ENCODE results near the gene ITGB8. TPM values are rescaled to one million over a fixed set of nuclear protein-coding genes. Genes with fewer than 3 reads are reported as not detected.
A peak's percentile ranks its signal among the peaks of the same experiment; 100 is the strongest.

Gene ITGB8
- total and polyA plus RNA-seq, 8 donors, result 5.7 to 14.2 (median 6.8) TPM

DNA sequence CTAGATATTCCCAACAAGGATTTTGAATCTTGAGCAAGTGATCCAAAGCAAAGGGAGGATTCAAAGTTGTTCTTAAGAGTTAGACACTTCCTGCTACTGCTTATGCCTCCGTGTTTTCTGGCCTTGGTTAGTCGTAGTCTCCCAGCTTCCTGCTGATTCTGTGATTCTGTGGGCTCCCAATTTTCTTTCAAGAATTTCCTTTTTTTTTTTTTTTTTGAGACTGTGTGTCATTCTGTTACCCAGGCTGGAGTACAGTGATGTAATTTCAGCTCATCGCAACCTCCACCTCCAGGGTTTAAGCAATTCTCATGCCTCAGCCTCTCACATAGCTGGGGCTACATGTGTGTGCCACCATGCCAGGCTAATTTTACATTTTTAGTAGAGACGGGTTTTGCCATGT is 4.4 kb upstream of the ITGB8 start:
- Histone ChIP-seq H3K36me3 (no peaks in the 10 kb centered on the region), H3K27me3 (peaks cover under 1 to 24% of the 10 kb centered on the region in 2 donors), H3K27ac (no peak overlapping the region), H3K4me1 (peaks cover 0 to 13% of the 10 kb centered on the region in 2 donors), H3K4me3 (no peak overlapping the region), H3K9me3 (no peaks in the 10 kb centered on the region)
- TF ChIP-seq, protein P1, sequence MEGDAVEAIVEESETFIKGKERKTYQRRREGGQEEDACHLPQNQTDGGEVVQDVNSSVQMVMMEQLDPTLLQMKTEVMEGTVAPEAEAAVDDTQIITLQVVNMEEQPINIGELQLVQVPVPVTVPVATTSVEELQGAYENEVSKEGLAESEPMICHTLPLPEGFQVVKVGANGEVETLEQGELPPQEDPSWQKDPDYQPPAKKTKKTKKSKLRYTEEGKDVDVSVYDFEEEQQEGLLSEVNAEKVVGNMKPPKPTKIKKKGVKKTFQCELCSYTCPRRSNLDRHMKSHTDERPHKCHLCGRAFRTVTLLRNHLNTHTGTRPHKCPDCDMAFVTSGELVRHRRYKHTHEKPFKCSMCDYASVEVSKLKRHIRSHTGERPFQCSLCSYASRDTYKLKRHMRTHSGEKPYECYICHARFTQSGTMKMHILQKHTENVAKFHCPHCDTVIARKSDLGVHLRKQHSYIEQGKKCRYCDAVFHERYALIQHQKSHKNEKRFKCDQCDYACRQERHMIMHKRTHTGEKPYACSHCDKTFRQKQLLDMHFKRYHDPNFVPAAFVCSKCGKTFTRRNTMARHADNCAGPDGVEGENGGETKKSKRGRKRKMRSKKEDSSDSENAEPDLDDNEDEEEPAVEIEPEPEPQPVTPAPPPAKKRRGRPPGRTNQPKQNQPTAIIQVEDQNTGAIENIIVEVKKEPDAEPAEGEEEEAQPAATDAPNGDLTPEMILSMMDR (IDR thresholded peaks at IDR 0.05), result no peak
- intact Hi-C loops (cut with DNase I), result no loop called here
- ATAC-seq (no peak), DNase-seq (no peak)

- Histone ChIP-seq H3K4me3 (no peak overlapping the region), H3K4me1 (peaks cover 0 to 20% of the 10 kb centered on the region in 2 donors), H3K36me3 (no peaks in the 10 kb centered on the region), H3K27ac (no peak overlapping the region), H3K27me3 (peaks cover 8 to 31% of the 10 kb centered on the region in 2 donors), H3K9me3 (no peaks in the 10 kb centered on the region)
- TF ChIP-seq, protein P1 (IDR thresholded peaks at IDR 0.05), result no peak
- intact Hi-C loops (cut with DNase I), result no loop called here
- ATAC-seq (no peak), DNase-seq (no peak)
Observed at GRCh38 chr7:20327055-20327454, 3.6 kb upstream of the ITGB8 start.

GRCh38 chr7:20328027-20328426 is 2.7 kb upstream of the ITGB8 start:
- intact Hi-C loops (cut with DNase I), result no loop called here
- DNase-seq, result no peak
- H3K36me3 ChIP-seq, result no peaks in the 10 kb centered on the region
- H3K4me1 ChIP-seq, result peaks cover 0 to 23% of the 10 kb centered on the region in 2 donors
- no peak overlapping the region for H3K4me3 ChIP-seq
- TF ChIP-seq, protein P1 (IDR thresholded peaks at IDR 0.05), result no peak
- no peak for ATAC-seq
- H3K9me3 ChIP-seq, result no peaks in the 10 kb centered on the region
- H3K27me3 ChIP-seq, result peaks cover 10 to 41% of the 10 kb centered on the region in 2 donors
- H3K27ac ChIP-seq, result no peak overlapping the region

GRCh38 chr7:20328692-20329091 is 2.0 kb upstream of the ITGB8 start:
- intact Hi-C loops (cut with DNase I), result no loop called here
- H3K27ac ChIP-seq, result no peak overlapping the region
- TF ChIP-seq, protein P1 (IDR thresholded peaks at IDR 0.05), result no peak

DNA sequence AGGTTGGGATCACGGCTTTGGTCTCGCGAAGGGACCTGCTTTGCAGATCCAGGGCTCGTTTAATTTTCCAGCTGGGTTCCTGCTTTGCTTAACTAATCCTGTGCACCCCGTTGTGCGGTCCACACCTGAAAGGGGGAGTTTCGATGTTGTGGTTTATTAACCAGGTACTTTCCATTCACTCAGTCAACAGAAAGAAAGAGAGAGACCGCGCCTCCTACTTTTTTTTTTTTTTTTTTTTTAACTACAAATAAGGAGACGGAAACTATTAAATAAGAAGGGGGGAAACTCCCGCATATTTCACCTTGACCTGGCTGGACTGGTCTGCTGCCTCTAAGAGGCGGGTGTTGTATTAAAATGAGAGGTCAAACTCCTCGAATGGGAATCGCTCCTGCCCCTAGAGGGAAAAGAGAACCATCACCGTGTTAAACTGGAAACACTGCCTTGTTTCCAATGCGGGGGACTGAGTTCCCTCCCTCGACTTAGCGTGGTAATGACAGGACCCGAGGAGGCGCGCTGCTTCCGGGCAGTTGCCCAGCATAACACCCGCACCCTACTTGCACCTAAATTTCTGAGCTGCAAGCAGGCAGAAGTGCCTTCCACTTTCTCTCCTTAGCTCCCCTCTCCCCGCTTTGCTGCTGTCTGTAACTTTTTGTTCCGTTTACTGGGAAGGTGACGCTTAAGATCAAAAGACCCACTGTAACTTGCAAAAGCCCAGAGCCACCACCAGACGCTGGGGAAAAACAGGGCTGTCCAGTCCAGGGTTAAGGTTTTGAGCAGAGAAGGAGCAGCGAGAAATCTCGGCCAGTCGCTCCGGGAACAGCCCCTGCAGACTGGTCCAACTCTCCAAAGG is 1.1 kb upstream of the ITGB8 start:
- intact Hi-C loops (cut with DNase I), result no loop called here
- ATAC-seq, result peak; percentile 68

More at GRCh38 chr7:20328692-20329091, 2.0 kb upstream of the ITGB8 start:
- no peaks in the 10 kb centered on the region for H3K36me3 ChIP-seq
- no peak for DNase-seq
- no peaks in the 10 kb centered on the region for H3K9me3 ChIP-seq
- peaks cover 10 to 41% of the 10 kb centered on the region in 2 donors for H3K27me3 ChIP-seq
- peaks cover 0 to 23% of the 10 kb centered on the region in 2 donors for H3K4me1 ChIP-seq
- no peak for ATAC-seq
- no peak overlapping the region for H3K4me3 ChIP-seq

More for the DNA sequence above, 1.1 kb upstream of the ITGB8 start:
- H3K36me3 ChIP-seq, result no peaks in the 10 kb centered on the region
- peak overlapping the region; percentile 80 to 87 for H3K27ac ChIP-seq
- peaks cover 0 to 23% of the 10 kb centered on the region in 2 donors for H3K4me1 ChIP-seq
- peak; percentile 67 to 81 (median 77) for DNase-seq
- peaks cover 10 to 41% of the 10 kb centered on the region in 2 donors for H3K27me3 ChIP-seq
- TF ChIP-seq, protein P1 (IDR thresholded peaks at IDR 0.05), result no peak
- peak overlapping the region; percentile 55 to 56 for H3K4me3 ChIP-seq
- no peaks in the 10 kb centered on the region for H3K9me3 ChIP-seq

Measured in left lung (tissue), 10 donors.